Measurements from ENCODE around the gene CUEDC2. TPM values are rescaled to one million over a fixed set of nuclear protein-coding genes. Genes with fewer than 3 reads are reported as not detected.

CUEDC2 gene
- total and polyA plus RNA-seq, 10 of the 15 experiments (the other 5 are each of a cell fraction or from before 2014, with no cell fraction given): 20.4 to 121 (median 75.0) TPM

DNA sequence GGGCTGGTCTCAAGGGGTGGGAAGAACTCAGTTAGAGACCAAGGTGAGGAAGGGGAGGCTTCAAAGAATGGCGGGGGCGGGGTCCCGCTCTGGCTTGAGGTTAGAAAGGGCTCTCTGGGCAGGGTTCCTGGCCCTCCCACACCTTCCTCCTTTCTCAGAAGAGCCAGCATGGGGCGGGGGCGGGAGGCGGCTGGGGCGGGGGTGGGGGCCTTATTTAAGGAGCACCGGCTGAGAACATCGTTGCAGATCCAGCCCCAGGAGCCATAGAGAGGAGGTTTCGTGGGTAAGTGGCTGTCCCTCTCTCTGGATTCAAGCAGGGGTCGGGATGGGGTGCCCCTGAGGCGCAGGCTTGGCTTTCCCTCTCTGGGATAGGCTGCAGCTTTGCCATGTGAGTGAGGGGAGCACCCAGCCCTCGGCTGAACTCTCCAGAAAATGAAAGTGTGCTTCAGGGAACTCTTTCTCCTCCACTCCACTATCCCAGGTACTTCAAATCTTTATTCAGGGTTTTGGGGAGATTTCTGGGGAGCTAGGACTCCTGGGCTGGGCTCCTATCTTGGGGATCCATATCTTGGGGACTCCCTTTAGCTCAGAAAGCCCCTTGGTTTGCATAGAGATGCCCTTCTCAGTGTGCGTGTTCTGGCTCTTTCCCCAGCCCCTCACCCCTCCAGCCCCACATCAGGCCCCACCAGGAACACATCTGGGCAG, 3.3 kb upstream of the CUEDC2 start:
- ChIA-PET SMC1A (ENCODE audit: uncharacterized antibody, unreplicated experiment) (interaction anchor here (0.8 to 5.5 kb wide), 7 partner anchors 11 to 63 kb away, joined by 3 to 42 read pairs (median 5); partner anchors contain the start of genes C10orf95 and FBXL15), CTCF (interaction anchor here (0.7 to 2.6 kb wide), 11 partner anchors 13 to 209 kb away, joined by 3 to 8 read pairs (median 3); partner anchors contain the start of gene C10orf95), POLR2A (interaction anchor here (0.5 to 5.5 kb wide), 8 partner anchors 13 to 156 kb away, joined by 3 to 42 read pairs (median 10); partner anchors contain the start of genes C10orf95, FBXL15 and NFKB2), RAD21 (ENCODE audit: unreplicated experiment) (interaction anchor here (0.6 to 3.0 kb wide), 5 partner anchors 15 to 308 kb away, joined by 4 to 16 read pairs (median 6); partner anchors contain the start of genes C10orf95 and FBXL15)
- ATAC-seq (peak; percentile 8), FAIRE-seq (peak; percentile 41), DNase-seq (ENCODE audit: low read depth, low spot score) (no peak)
- Histone ChIP-seq H3K36me3 (ENCODE audit: control insufficient read depth in 2 of 2, insufficient read depth in 2 of 2, low read length in 1 of 2) (no peaks in the 10 kb centered on the region), H4K20me1 (ENCODE audit: control insufficient read depth, insufficient read depth) (no peaks in the 10 kb centered on the region), H3K4me3 (peak overlapping the region; percentile 74; the same call in 1 of the 2 replicates), H3K4me2 (ENCODE audit: control insufficient read depth, insufficient read depth) (peak overlapping the region; percentile 97), H3K27ac (ENCODE audit: control insufficient read depth, insufficient read depth) (peak overlapping the region; percentile 58), H2AFZ (ENCODE audit: control insufficient read depth, low read depth, low read length) (peak overlapping the region; percentile 85), H3K9ac (ENCODE audit: control insufficient read depth, insufficient read depth, low read length) (peak overlapping the region; percentile 70), H3K4me1 (ENCODE audit: control insufficient read depth, insufficient read depth, low read length) (peaks cover 22% of the 10 kb centered on the region), H3K79me2 (ENCODE audit: control insufficient read depth, insufficient read depth, low read length) (peaks cover 11% of the 10 kb centered on the region), H3K9me3 (replicated peaks; ENCODE audit: control insufficient read depth, insufficient read depth, low read length) (no peaks in the 10 kb centered on the region), H3K27me3 (replicated peaks in 1 of 2; ENCODE audit: control insufficient read depth in 2 of 2, insufficient read depth in 2 of 2, low read length in 1 of 2) (no peaks in the 10 kb centered on the region)
- BruUV-seq (replicated peaks): no TSS peak
- in situ Hi-C loops (cut with MboI) (no loop called here), intact Hi-C loops (cut with micrococcal nuclease; ENCODE audit: unreplicated experiment) (no loop called here)
- WGBS (ENCODE audit: insufficient coverage, insufficient replicate concordance, low lambda C conversion rate, missing lambda C conversion rate): 1% methylated on average over 14 of the region's 14 CpGs
- TF ChIP-seq POLR2A (IDR thresholded peaks at IDR 0.05; ENCODE audit: low read depth, low read length): peak; percentile 73
- no peak for TF ChIP-seq SRF (IDR thresholded peaks at IDR 0.05; ENCODE audit: low read depth in 2 of 2, low read length in 2 of 2)
- TF ChIP-seq JUNB (IDR thresholded peaks at IDR 0.05): no peak
- TF ChIP-seq TAF1 (IDR thresholded peaks at IDR 0.05; ENCODE audit: borderline replicate concordance, low read depth, low read length): no peak
- no peak for TF ChIP-seq EP300 (IDR thresholded peaks at IDR 0.05; ENCODE audit: borderline replicate concordance in 1 of 2, control insufficient read depth in 1 of 2, low read depth in 2 of 2, low read length in 2 of 2)
- TF ChIP-seq, protein P1, sequence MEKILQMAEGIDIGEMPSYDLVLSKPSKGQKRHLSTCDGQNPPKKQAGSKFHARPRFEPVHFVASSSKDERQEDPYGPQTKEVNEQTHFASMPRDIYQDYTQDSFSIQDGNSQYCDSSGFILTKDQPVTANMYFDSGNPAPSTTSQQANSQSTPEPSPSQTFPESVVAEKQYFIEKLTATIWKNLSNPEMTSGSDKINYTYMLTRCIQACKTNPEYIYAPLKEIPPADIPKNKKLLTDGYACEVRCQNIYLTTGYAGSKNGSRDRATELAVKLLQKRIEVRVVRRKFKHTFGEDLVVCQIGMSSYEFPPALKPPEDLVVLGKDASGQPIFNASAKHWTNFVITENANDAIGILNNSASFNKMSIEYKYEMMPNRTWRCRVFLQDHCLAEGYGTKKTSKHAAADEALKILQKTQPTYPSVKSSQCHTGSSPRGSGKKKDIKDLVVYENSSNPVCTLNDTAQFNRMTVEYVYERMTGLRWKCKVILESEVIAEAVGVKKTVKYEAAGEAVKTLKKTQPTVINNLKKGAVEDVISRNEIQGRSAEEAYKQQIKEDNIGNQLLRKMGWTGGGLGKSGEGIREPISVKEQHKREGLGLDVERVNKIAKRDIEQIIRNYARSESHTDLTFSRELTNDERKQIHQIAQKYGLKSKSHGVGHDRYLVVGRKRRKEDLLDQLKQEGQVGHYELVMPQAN (conservative IDR thresholded peaks at IDR 0.05): no peak
- TF ChIP-seq CREM (IDR thresholded peaks at IDR 0.05; ENCODE audit: low read depth): peak; percentile 24; the same call in 1 of the 2 replicates
- TF ChIP-seq, protein P2, sequence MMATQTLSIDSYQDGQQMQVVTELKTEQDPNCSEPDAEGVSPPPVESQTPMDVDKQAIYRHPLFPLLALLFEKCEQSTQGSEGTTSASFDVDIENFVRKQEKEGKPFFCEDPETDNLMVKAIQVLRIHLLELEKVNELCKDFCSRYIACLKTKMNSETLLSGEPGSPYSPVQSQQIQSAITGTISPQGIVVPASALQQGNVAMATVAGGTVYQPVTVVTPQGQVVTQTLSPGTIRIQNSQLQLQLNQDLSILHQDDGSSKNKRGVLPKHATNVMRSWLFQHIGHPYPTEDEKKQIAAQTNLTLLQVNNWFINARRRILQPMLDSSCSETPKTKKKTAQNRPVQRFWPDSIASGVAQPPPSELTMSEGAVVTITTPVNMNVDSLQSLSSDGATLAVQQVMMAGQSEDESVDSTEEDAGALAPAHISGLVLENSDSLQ (IDR thresholded peaks at IDR 0.05): no peak
- peak; percentile 62; the same call in 1 of the 2 replicates for TF ChIP-seq POLR2AphosphoS5 (IDR thresholded peaks at IDR 0.05; ENCODE audit: low read length)
- peak; percentile 59 for TF ChIP-seq RUNX3 (IDR thresholded peaks at IDR 0.05; ENCODE audit: low read length)
- no peak for TF ChIP-seq FOXK2 (IDR thresholded peaks at IDR 0.05)
- 0 out of 2 replicates have a peak, but pooled peaks have one; percentile 18 for TF ChIP-seq CBFB (IDR thresholded peaks at IDR 0.05; ENCODE audit: low read depth)
- TF ChIP-seq ZNF622 (IDR thresholded peaks at IDR 0.05): no peak
- TF ChIP-seq, protein P3, sequence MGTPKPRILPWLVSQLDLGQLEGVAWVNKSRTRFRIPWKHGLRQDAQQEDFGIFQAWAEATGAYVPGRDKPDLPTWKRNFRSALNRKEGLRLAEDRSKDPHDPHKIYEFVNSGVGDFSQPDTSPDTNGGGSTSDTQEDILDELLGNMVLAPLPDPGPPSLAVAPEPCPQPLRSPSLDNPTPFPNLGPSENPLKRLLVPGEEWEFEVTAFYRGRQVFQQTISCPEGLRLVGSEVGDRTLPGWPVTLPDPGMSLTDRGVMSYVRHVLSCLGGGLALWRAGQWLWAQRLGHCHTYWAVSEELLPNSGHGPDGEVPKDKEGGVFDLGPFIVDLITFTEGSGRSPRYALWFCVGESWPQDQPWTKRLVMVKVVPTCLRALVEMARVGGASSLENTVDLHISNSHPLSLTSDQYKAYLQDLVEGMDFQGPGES (IDR thresholded peaks at IDR 0.05): no peak
- TF ChIP-seq SMAD5 (IDR thresholded peaks at IDR 0.05; ENCODE audit: low read depth): peak; percentile 32; the same call in 1 of the 2 replicates
- TF ChIP-seq BHLHE40 (IDR thresholded peaks at IDR 0.05; ENCODE audit: borderline replicate concordance in 1 of 2, low read depth in 2 of 2, low read length in 1 of 2): no peak
- no peak for TF ChIP-seq SPI1 (IDR thresholded peaks at IDR 0.05; ENCODE audit: borderline replicate concordance, insufficient read depth, low read depth, low read length)
- TF ChIP-seq RCOR1 (conservative IDR thresholded peaks at IDR 0.05; ENCODE audit: low read depth, low read length): no peak
- TF ChIP-seq SIX5 (IDR thresholded peaks at IDR 0.05; ENCODE audit: low read depth, low read length, severe bottlenecking): no peak
- peak in 1 of 2 experiments; percentile 87; a peak in 2 of 3 replicates for TF ChIP-seq EGR1 (IDR thresholded peaks at IDR 0.05; ENCODE audit: borderline replicate concordance in 1 of 2, low read depth in 2 of 2, low read length in 2 of 2)
- TF ChIP-seq IRF4 (IDR thresholded peaks at IDR 0.05; ENCODE audit: low read depth, low read length): no peak
